DND-41 (cell line): ENCODE results near the gene NTNG2.

Experiments
- EZH2 ChIP-seq: IDR thresholded peaks from 3 replicates; pipeline ENCODE4 v1.6.1; 2012; ENCODE audit warnings: borderline replicate concordance, low read depth, mild to moderate bottlenecking, moderate library complexity, low read length, inconsistent platforms; ENCODE audit not compliant: severe bottlenecking
- TF ChIP-seq, protein P1 (sequence below): IDR thresholded peaks from 2 replicates; pipeline ENCODE4 v1.5.1; 2012; ENCODE audit warnings: borderline replicate concordance, low read length, moderate library complexity, mild to moderate bottlenecking; ENCODE audit not compliant: poor library complexity, severe bottlenecking; ENCODE audit errors: extremely low read depth

DNA sequence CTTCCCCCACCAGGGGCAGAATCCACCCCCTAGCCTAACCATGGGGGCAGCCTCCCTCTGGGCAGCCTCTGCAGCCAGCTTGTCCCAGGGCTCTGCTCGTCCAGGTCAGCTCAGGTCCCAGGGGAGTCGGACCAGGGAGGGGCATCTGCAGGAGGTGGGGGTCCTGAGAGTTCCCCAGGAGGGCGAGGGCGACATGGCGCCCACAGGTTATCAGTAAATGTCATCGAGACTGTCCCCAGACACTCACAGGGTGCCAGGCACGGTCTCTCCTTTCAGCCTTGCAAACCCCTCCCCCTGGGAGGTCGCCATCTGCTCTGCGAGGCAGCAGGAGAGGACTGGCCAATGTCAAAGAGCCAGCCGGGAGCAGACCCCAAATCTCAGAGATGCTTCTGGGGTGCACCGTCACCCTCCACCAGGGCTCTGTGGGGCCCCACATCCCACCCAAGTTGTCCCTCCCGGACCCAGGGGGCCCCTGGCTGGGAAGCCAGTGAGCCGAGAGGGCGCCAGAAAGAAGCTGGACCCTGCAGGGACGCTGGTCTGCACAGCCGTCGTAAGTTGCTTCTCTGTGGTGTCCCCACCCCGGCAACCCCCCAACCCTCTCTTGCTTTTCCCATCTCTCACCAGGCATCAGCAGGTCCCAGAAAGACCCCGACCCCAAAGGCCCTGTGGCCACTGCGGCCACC lies 69.3 kb downstream of the NTNG2 start:
- no peak for TF ChIP-seq EZH2
- TF ChIP-seq, protein P1, sequence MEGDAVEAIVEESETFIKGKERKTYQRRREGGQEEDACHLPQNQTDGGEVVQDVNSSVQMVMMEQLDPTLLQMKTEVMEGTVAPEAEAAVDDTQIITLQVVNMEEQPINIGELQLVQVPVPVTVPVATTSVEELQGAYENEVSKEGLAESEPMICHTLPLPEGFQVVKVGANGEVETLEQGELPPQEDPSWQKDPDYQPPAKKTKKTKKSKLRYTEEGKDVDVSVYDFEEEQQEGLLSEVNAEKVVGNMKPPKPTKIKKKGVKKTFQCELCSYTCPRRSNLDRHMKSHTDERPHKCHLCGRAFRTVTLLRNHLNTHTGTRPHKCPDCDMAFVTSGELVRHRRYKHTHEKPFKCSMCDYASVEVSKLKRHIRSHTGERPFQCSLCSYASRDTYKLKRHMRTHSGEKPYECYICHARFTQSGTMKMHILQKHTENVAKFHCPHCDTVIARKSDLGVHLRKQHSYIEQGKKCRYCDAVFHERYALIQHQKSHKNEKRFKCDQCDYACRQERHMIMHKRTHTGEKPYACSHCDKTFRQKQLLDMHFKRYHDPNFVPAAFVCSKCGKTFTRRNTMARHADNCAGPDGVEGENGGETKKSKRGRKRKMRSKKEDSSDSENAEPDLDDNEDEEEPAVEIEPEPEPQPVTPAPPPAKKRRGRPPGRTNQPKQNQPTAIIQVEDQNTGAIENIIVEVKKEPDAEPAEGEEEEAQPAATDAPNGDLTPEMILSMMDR = no peak
